ENCODE measurements around the gene HTR1B.

HTR1B gene

DNA sequence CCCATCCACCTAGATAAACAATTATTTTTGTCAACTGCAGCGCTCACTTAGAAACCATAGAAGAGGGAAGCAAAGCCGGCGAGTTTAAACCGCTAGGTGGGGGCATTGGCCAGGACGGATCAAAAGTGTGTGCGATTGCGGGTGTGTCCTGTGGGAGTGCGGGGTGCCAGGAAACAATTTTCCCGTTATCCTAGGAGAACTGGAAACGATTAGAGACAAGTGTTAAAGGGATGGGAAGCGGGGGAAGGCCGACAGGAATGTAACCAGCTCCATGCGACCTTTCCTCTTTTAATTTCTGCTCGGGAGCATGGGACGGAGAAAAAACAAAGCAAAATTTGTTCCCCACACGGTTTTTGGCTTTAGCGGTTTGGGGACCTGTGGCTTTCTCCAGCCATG, 2.8 kb upstream of the HTR1B start:
- Histone ChIP-seq H3K4me2 (ENCODE audit: insufficient read depth, low read length, poor library complexity, severe bottlenecking) (peak overlapping the region; percentile 79), H3K4me1 (ENCODE audit: control insufficient read depth in 2 of 2, insufficient read depth in 1 of 2, low read depth in 1 of 2, low read length in 2 of 2) (peaks cover 0 to 13% of the 10 kb centered on the region in 2 donors), H3K14ac (ENCODE audit: low read length) (no peak overlapping the region), H2AFZ (ENCODE audit: low read length) (peak overlapping the region; percentile 93), H3K36me3 (replicated peaks in 1 of 2; ENCODE audit: control insufficient read depth in 2 of 2, insufficient read depth in 2 of 2, low read length in 2 of 2) (no peaks in the 10 kb centered on the region), H2AK5ac (ENCODE audit: low read depth, low read length) (no peak overlapping the region), H3K9ac (ENCODE audit: low read depth, low read length, poor library complexity) (no peak overlapping the region), H4K91ac (ENCODE audit: low read depth, low read length, poor library complexity) (no peak overlapping the region), H3K23ac (ENCODE audit: low read depth, low read length, poor library complexity) (no peak overlapping the region), H2BK5ac (ENCODE audit: low read length) (no peak overlapping the region), H3K4me3 (ENCODE audit: low read length in 2 of 2) (peak overlapping the region; percentile 44 to 83), H4K8ac (ENCODE audit: low read depth, low read length) (no peak overlapping the region), H3K79me1 (ENCODE audit: low read depth, low read length) (no peaks in the 10 kb centered on the region), H3K27ac (replicated peaks; ENCODE audit: low read length) (no peak overlapping the region), H2BK15ac (ENCODE audit: low read length) (no peak overlapping the region), H3K4ac (ENCODE audit: low read length) (no peak overlapping the region), H2BK12ac (ENCODE audit: low read length) (no peak overlapping the region), H2BK120ac (ENCODE audit: low read depth, low read length) (no peak overlapping the region), H3K27me3 (ENCODE audit: control insufficient read depth in 3 of 3, insufficient read depth in 3 of 3, low read depth in 1 of 3, low read length in 3 of 3) (peaks cover 11 to 61% (median 44%) of the 10 kb centered on the region in 3 experiments), H3K9me3 (replicated peaks in 1 of 2; ENCODE audit: control insufficient read depth in 2 of 2, insufficient read depth in 1 of 2, low read depth in 1 of 2, low read length in 2 of 2) (peaks cover 2 to 5% of the 10 kb centered on the region in 2 donors), H3K18ac (ENCODE audit: low read length) (no peak overlapping the region)
- no CpG with 5 or more reads among the region's 17 CpGs for WGBS, 2 donors (ENCODE audit: extremely low coverage in 2 of 2, insufficient read length in 2 of 2, insufficient replicate concordance in 1 of 2)
- DNase-seq (ENCODE audit: low spot score), result peak; percentile 48

DNA sequence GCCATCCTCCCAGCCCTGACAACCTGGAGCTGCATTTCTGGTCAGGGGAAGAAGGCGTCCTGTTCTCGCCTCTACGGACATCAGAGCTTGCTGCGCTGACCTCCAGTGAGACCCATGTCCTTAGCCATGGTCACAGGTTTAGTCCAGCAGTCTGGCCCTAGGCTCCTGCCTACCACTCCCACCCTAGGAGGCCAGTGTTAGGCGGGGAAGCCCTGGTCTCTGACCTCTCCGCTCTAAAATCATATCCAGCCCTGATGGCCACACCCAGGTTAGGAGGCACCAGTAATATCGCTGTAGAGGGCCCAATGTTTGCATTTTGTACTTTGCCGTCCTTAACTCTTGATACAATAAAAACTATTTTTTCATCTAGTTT, 1.2 kb upstream of the HTR1B start:
- H3K4me2 ChIP-seq (ENCODE audit: insufficient read depth, low read length, poor library complexity, severe bottlenecking), result peak overlapping the region; percentile 98
- H3K4me1 ChIP-seq (ENCODE audit: control insufficient read depth in 2 of 2, insufficient read depth in 1 of 2, low read depth in 1 of 2, low read length in 2 of 2), result peaks cover 0 to 13% of the 10 kb centered on the region in 2 donors
- peak overlapping the region; percentile 79 for H3K9ac ChIP-seq (ENCODE audit: low read depth, low read length, poor library complexity)
- WGBS, 2 donors (ENCODE audit: extremely low coverage in 2 of 2, insufficient read length in 2 of 2, insufficient replicate concordance in 1 of 2), result no CpG with 5 or more reads among the region's 8 CpGs
- H3K9me3 ChIP-seq (replicated peaks in 1 of 2; ENCODE audit: control insufficient read depth in 2 of 2, insufficient read depth in 1 of 2, low read depth in 1 of 2, low read length in 2 of 2), result peaks cover 2 to 5% of the 10 kb centered on the region in 2 donors
- no peak overlapping the region for H4K91ac ChIP-seq (ENCODE audit: low read depth, low read length, poor library complexity)
- H2AFZ ChIP-seq (ENCODE audit: low read length), result peak overlapping the region; percentile 91
- H3K18ac ChIP-seq (ENCODE audit: low read length), result no peak overlapping the region
- no peak overlapping the region for H2BK120ac ChIP-seq (ENCODE audit: low read depth, low read length)
- no peak overlapping the region for H2BK15ac ChIP-seq (ENCODE audit: low read length)
- H3K4ac ChIP-seq (ENCODE audit: low read length), result no peak overlapping the region
- H3K79me1 ChIP-seq (ENCODE audit: low read depth, low read length), result no peaks in the 10 kb centered on the region
- H3K27me3 ChIP-seq (ENCODE audit: control insufficient read depth in 3 of 3, insufficient read depth in 3 of 3, low read depth in 1 of 3, low read length in 3 of 3), result peaks cover 11 to 65% (median 44%) of the 10 kb centered on the region in 3 experiments
- peak overlapping the region; percentile 20 for H2BK5ac ChIP-seq (ENCODE audit: low read length)
- H2AK5ac ChIP-seq (ENCODE audit: low read depth, low read length), result no peak overlapping the region
- no peak overlapping the region for H3K27ac ChIP-seq (replicated peaks; ENCODE audit: low read length)
- no peak overlapping the region for H3K14ac ChIP-seq (ENCODE audit: low read length)
- no peak overlapping the region for H3K23ac ChIP-seq (ENCODE audit: low read depth, low read length, poor library complexity)
- no peaks in the 10 kb centered on the region for H3K36me3 ChIP-seq (replicated peaks in 1 of 2; ENCODE audit: control insufficient read depth in 2 of 2, insufficient read depth in 2 of 2, low read length in 2 of 2)
- no peak overlapping the region for H4K8ac ChIP-seq (ENCODE audit: low read depth, low read length)
- DNase-seq (ENCODE audit: low spot score), result peak; percentile 21
- peak overlapping the region; percentile 2 to 84 for H3K4me3 ChIP-seq (ENCODE audit: low read length in 2 of 2)
- no peak overlapping the region for H2BK12ac ChIP-seq (ENCODE audit: low read length)

DNA sequence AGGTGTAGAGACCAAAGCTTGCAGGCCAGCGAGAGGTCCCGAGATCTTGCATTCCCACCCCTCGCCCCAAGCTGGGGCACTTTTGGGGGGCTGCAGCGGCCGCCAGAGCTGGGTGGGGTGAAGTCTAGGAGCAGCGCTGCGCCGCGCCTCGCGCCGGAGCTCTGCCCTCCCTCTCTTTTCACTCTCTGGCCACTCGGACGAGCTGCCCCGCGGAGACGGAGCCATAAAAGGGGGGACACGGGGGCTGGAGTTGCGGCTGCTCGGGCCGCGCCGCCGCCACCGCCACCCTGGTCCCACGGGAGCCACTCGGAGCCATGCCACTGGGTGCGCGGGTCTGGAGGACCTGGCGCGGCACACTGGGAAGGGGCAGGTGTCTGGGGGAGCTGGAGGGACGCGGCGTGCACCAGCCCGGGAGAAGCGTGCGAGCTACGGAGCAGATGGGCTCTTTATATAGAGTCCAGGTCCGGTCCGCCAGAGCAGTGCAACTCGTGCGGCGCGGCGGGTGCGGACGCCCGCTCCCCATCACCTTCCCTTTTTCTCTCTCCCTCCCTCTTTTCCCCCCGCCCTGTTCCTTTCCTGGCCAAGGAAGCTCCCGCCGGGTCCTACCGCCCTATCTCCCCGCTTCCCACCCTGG, 687 bp upstream of the HTR1B start:
- WGBS, 2 donors (ENCODE audit: extremely low coverage in 2 of 2, insufficient read length in 2 of 2, insufficient replicate concordance in 1 of 2), result no CpG with 5 or more reads among the region's 53 CpGs
- Histone ChIP-seq H2BK5ac (ENCODE audit: low read length) (peak overlapping the region; percentile 20), H3K27ac (replicated peaks; ENCODE audit: low read length) (no peak overlapping the region), H3K4me2 (ENCODE audit: insufficient read depth, low read length, poor library complexity, severe bottlenecking) (peak overlapping the region; percentile 98), H2AK5ac (ENCODE audit: low read depth, low read length) (no peak overlapping the region), H3K9ac (ENCODE audit: low read depth, low read length, poor library complexity) (peak overlapping the region; percentile 79), H4K8ac (ENCODE audit: low read depth, low read length) (no peak overlapping the region), H3K23ac (ENCODE audit: low read depth, low read length, poor library complexity) (no peak overlapping the region), H3K79me1 (ENCODE audit: low read depth, low read length) (no peaks in the 10 kb centered on the region), H3K9me3 (replicated peaks in 1 of 2; ENCODE audit: control insufficient read depth in 2 of 2, insufficient read depth in 1 of 2, low read depth in 1 of 2, low read length in 2 of 2) (peaks cover 2 to 5% of the 10 kb centered on the region in 2 donors), H2BK120ac (ENCODE audit: low read depth, low read length) (no peak overlapping the region), H3K14ac (ENCODE audit: low read length) (peak overlapping the region; percentile 73), H2AFZ (ENCODE audit: low read length) (peak overlapping the region; percentile 91), H3K36me3 (replicated peaks in 1 of 2; ENCODE audit: control insufficient read depth in 2 of 2, insufficient read depth in 2 of 2, low read length in 2 of 2) (no peaks in the 10 kb centered on the region), H3K18ac (ENCODE audit: low read length) (peak overlapping the region; percentile 81), H4K91ac (ENCODE audit: low read depth, low read length, poor library complexity) (no peak overlapping the region), H3K27me3 (ENCODE audit: control insufficient read depth in 3 of 3, insufficient read depth in 3 of 3, low read depth in 1 of 3, low read length in 3 of 3) (peaks cover 11 to 65% (median 44%) of the 10 kb centered on the region in 3 experiments), H3K4me1 (ENCODE audit: control insufficient read depth in 2 of 2, insufficient read depth in 1 of 2, low read depth in 1 of 2, low read length in 2 of 2) (peaks cover 0 to 13% of the 10 kb centered on the region in 2 donors), H3K4ac (ENCODE audit: low read length) (no peak overlapping the region), H2BK12ac (ENCODE audit: low read length) (no peak overlapping the region), H3K4me3 (ENCODE audit: low read length in 2 of 2) (peak overlapping the region; percentile 37 to 84), H2BK15ac (ENCODE audit: low read length) (peak overlapping the region; percentile 60)
- DNase-seq (ENCODE audit: low spot score), result peak; percentile 35

DNA sequence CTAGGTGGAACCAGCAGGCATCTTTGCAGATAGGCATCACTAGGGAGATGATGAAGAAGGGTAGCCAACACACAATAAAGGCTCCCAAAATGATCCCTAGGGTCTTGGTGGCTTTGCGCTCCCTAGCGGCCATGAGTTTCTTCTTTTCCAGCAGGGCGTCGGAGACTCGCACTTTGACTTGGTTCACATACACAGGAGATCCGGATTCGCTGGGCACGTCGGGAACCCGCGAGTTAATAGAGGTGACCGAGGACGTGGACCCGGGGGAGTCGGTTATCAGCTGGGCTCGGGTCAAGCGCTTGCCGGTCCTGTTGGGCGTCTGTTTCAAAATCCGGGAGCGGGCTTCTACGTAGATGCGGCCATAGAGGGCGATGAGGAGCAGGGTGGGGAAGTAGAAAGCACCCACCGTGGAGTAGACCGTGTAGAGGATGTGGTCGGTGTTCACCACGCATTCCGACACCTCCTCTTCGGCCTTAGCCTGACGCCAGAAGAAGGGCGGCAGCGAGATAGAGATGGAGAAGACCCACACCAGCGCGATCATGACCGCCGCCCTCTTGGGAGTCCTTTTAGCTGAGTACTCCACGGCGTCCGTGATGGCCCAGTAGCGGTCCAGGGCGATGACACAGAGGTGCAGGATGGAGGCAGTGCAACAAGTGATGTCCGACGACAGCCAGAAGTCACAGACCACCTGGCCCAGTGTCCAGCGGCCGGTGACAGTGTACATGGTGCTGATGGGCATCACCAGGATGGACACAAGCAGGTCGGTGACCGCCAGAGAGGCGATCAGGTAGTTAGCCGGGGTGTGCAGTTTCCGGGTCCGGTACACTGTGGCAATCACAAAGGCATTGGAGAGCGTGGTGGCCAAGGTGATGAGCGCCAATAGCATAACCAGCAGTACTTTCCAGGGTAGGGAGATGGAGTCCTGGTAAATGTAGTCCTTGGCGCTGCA, 658 bp downstream of the HTR1B start:
- Histone ChIP-seq H3K4me1 (ENCODE audit: control insufficient read depth in 2 of 2, insufficient read depth in 1 of 2, low read depth in 1 of 2, low read length in 2 of 2) (peaks cover 0 to 13% of the 10 kb centered on the region in 2 donors), H3K23ac (ENCODE audit: low read depth, low read length, poor library complexity) (peak overlapping the region; percentile 62), H3K14ac (ENCODE audit: low read length) (no peak overlapping the region), H2BK15ac (ENCODE audit: low read length) (no peak overlapping the region), H2BK12ac (ENCODE audit: low read length) (no peak overlapping the region), H2BK5ac (ENCODE audit: low read length) (no peak overlapping the region), H4K8ac (ENCODE audit: low read depth, low read length) (no peak overlapping the region), H3K27ac (replicated peaks; ENCODE audit: low read length) (no peak overlapping the region), H3K79me1 (ENCODE audit: low read depth, low read length) (no peaks in the 10 kb centered on the region), H3K36me3 (replicated peaks in 1 of 2; ENCODE audit: control insufficient read depth in 2 of 2, insufficient read depth in 2 of 2, low read length in 2 of 2) (no peaks in the 10 kb centered on the region), H3K9me3 (replicated peaks in 1 of 2; ENCODE audit: control insufficient read depth in 2 of 2, insufficient read depth in 1 of 2, low read depth in 1 of 2, low read length in 2 of 2) (peaks cover 2 to 5% of the 10 kb centered on the region in 2 donors), H3K9ac (ENCODE audit: low read depth, low read length, poor library complexity) (peak overlapping the region; percentile 24), H2AFZ (ENCODE audit: low read length) (peak overlapping the region; percentile 29), H3K4ac (ENCODE audit: low read length) (no peak overlapping the region), H2BK120ac (ENCODE audit: low read depth, low read length) (no peak overlapping the region), H3K18ac (ENCODE audit: low read length) (peak overlapping the region; percentile 42), H3K4me2 (ENCODE audit: insufficient read depth, low read length, poor library complexity, severe bottlenecking) (peak overlapping the region; percentile 98), H3K4me3 (ENCODE audit: low read length in 2 of 2) (peak overlapping the region in 1 of 2 donors; percentile 84), H2AK5ac (ENCODE audit: low read depth, low read length) (no peak overlapping the region), H3K27me3 (ENCODE audit: control insufficient read depth in 3 of 3, insufficient read depth in 3 of 3, low read depth in 1 of 3, low read length in 3 of 3) (peaks cover 11 to 65% (median 44%) of the 10 kb centered on the region in 3 experiments), H4K91ac (ENCODE audit: low read depth, low read length, poor library complexity) (no peak overlapping the region)
- DNase-seq (ENCODE audit: low spot score), result peak; percentile 20
- no CpG with 5 or more reads among the region's 55 CpGs for WGBS, 2 donors (ENCODE audit: extremely low coverage in 2 of 2, insufficient read length in 2 of 2, insufficient replicate concordance in 1 of 2)

Measured in neuronal stem cell (in vitro differentiated cells).